Measurements from ENCODE around the gene IRF2. TPM values are rescaled to one million over a fixed set of nuclear protein-coding genes. Genes with fewer than 3 reads are reported as not detected.

IRF2 gene
- total and polyA plus RNA-seq, 2 experiments from 2014 or later: 4.0 to 12.0 TPM

- H3K27me3 ChIP-seq: no peaks in the 10 kb centered on the region
- H3K27ac ChIP-seq: no peak overlapping the region
- TF ChIP-seq, protein P1, sequence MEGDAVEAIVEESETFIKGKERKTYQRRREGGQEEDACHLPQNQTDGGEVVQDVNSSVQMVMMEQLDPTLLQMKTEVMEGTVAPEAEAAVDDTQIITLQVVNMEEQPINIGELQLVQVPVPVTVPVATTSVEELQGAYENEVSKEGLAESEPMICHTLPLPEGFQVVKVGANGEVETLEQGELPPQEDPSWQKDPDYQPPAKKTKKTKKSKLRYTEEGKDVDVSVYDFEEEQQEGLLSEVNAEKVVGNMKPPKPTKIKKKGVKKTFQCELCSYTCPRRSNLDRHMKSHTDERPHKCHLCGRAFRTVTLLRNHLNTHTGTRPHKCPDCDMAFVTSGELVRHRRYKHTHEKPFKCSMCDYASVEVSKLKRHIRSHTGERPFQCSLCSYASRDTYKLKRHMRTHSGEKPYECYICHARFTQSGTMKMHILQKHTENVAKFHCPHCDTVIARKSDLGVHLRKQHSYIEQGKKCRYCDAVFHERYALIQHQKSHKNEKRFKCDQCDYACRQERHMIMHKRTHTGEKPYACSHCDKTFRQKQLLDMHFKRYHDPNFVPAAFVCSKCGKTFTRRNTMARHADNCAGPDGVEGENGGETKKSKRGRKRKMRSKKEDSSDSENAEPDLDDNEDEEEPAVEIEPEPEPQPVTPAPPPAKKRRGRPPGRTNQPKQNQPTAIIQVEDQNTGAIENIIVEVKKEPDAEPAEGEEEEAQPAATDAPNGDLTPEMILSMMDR (IDR thresholded peaks at IDR 0.05; ENCODE audit: low read depth, low read length): no peak
- H3K4me3 ChIP-seq: no peak overlapping the region
- H3K4me1 ChIP-seq (ENCODE audit: low read depth): peaks cover 20% of the 10 kb centered on the region
- DNase-seq (ENCODE audit: low read depth in 1 of 2, low spot score in 1 of 2): no peak
- H3K9me3 ChIP-seq (ENCODE audit: low read depth): no peaks in the 10 kb centered on the region
- no peaks in the 10 kb centered on the region for H3K36me3 ChIP-seq
These were observed 122.5 kb downstream of the IRF2 start for GRCh38 chr4:184351560-184352451.

- DNase-seq (ENCODE audit: low read depth in 1 of 2, low spot score in 1 of 2): no peak
- Histone ChIP-seq H3K9me3 (ENCODE audit: low read depth) (no peaks in the 10 kb centered on the region), H3K4me3 (no peak overlapping the region), H3K27ac (no peak overlapping the region), H3K4me1 (ENCODE audit: low read depth) (peaks cover 22% of the 10 kb centered on the region), H3K27me3 (no peaks in the 10 kb centered on the region), H3K36me3 (no peaks in the 10 kb centered on the region)
- TF ChIP-seq, protein P1 (IDR thresholded peaks at IDR 0.05; ENCODE audit: low read depth, low read length): no peak
These were observed 123.4 kb downstream of the IRF2 start for GRCh38 chr4:184350964-184351363.

GRCh38 chr4:184350213-184350817, 124.0 kb downstream of the IRF2 start:
- DNase-seq (ENCODE audit: low read depth in 1 of 2, low spot score in 1 of 2): no peak
- no peak overlapping the region for H3K4me3 ChIP-seq
- no peak overlapping the region for H3K27ac ChIP-seq
- H3K4me1 ChIP-seq (ENCODE audit: low read depth): peaks cover 28% of the 10 kb centered on the region
- TF ChIP-seq, protein P1 (IDR thresholded peaks at IDR 0.05; ENCODE audit: low read depth, low read length): no peak
- no peaks in the 10 kb centered on the region for H3K36me3 ChIP-seq
- H3K9me3 ChIP-seq (ENCODE audit: low read depth): no peaks in the 10 kb centered on the region
- H3K27me3 ChIP-seq: no peaks in the 10 kb centered on the region

DNA sequence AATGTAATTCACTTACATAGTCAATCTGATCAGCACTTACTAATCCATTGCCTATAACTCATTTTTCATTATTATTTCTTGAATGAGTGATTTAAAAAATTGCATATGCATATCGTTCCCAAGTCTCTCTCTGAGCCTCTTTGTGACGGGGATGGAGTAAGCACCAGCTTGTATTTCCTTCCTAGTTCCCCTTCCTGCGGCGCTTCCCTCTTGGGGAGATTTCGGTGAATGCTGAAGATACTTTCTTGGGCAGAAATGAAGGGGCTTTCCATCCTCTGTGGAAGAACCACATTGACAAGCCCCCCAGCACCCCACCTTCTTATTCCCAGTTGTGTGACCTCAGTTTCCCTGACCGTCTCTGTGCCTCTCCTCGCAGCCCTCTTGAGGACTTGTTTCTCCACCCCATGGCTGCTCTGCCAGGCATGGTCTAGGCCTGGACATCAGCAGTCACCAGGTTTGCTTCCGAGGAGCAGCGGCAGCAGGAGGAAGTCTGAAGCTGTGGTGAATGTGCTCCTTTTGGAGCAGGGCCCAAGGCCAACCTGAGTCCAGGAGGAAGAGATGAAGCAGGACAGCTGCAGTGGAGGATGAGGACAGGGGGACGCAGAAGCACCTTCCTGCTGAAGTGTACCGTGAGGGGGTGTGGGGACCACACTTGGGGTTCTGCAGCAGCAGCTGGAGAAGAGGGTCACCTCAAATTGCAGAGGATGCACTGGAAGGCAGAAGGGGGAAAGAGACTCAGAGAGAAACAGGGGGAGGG, 124.9 kb downstream of the IRF2 start:
- Histone ChIP-seq H3K4me3 (no peak overlapping the region), H3K36me3 (no peaks in the 10 kb centered on the region), H3K4me1 (ENCODE audit: low read depth) (peaks cover 30% of the 10 kb centered on the region), H3K9me3 (ENCODE audit: low read depth) (no peaks in the 10 kb centered on the region), H3K27me3 (no peaks in the 10 kb centered on the region), H3K27ac (no peak overlapping the region)
- TF ChIP-seq, protein P1 (IDR thresholded peaks at IDR 0.05; ENCODE audit: low read depth, low read length): no peak
- no peak for DNase-seq (ENCODE audit: low read depth in 1 of 2, low spot score in 1 of 2)
